Gastrocnemius medialis (tissue), 4 donors: ENCODE results near the gene MED14. TPM values are rescaled to one million over a fixed set of nuclear protein-coding genes. Genes with fewer than 3 reads are reported as not detected.

Experiments
- ATAC-seq, 2 donors: fragments of 150-250 bp; one replicate each; pipeline ENCODE4 v1.9.1; 2016
- DNase-seq, 2 donors: peaks; one replicate each; pipeline ENCODE4 v3.0.0-alpha.2; 2019
- H3K27ac ChIP-seq, 4 donors: fragments of 200-600 bp; sonication (generic); 1 replicate in 1 of 4; 2 replicates in 3 of 4; pipeline ENCODE4 v1.5.1; 2016 to 2018; ENCODE audit warnings: mild to moderate bottlenecking in 2 of 4, moderate library complexity in 1 of 4
- H3K27me3 ChIP-seq, 3 donors: fragments of 200-600 bp; sonication (generic) in 2 of 3; 1 replicate in 1 of 3; 2 replicates in 2 of 3; pipeline versions ENCODE4 v1.5.1 to v1.6.0; 2016 to 2019; ENCODE audit warnings: mild to moderate bottlenecking in 1 of 3, moderate library complexity in 1 of 3
- H3K36me3 ChIP-seq, 2 donors: fragments of 200-600 bp; sonication (generic) in 1 of 2; one replicate each; pipeline ENCODE4 v1.5.1; 2017 to 2018
- H3K4me1 ChIP-seq, 2 donors: fragments of 200-600 bp; sonication (generic) in 1 of 2; one replicate each; pipeline ENCODE4 v1.5.1; 2016 to 2017; ENCODE audit warnings: mild to moderate bottlenecking in 2 of 2
- H3K4me3 ChIP-seq, 4 donors: fragments of 200-600 bp; sonication (generic) in 3 of 4; 1 replicate in 1 of 4; 2 replicates in 3 of 4; pipeline ENCODE4 v1.5.1; 2016 to 2019; ENCODE audit warnings: mild to moderate bottlenecking in 2 of 4
- H3K9me3 ChIP-seq, 3 donors: fragments of 200-600 bp; sonication (generic) in 2 of 3; 1 replicate in 1 of 3; 2 replicates in 2 of 3; pipeline ENCODE4 v1.5.1; 2016 to 2019
- CTCF ChIP-seq, 5 experiments: fragments of 450-650 bp in 3 of 5; fragments of 200-600 bp in 2 of 5; sonication (generic) in 2 of 5; IDR thresholded peaks in 4 of 5; conservative IDR thresholded peaks in 1 of 5; 1 replicate in 4 of 5; 2 replicates in 1 of 5; pipeline ENCODE4 v1.5.1; 2016 to 2019; ENCODE audit warnings: antibody characterized with exemption in 5 of 5, mild to moderate bottlenecking in 3 of 5, moderate library complexity in 3 of 5
- POLR2A ChIP-seq, 2 donors: fragments of 450-650 bp; IDR thresholded peaks; one replicate each; pipeline ENCODE4 v1.6.1; 2017; ENCODE audit warnings: antibody characterized with exemption in 2 of 2, mild to moderate bottlenecking in 2 of 2, moderate library complexity in 2 of 2
- in situ Hi-C, 4 donors: fragments of 200-750 bp; cut with MboI; loops; one replicate each; pipeline versions ENCODE4 v1.15.0 to v1.8.0; 2017; ENCODE audit warnings: low sequenced_read_pairs in 4 of 4
- intact Hi-C: fragments of 100-400 bp; cut with DNase I; formaldehyde crosslinking; loops from one replicate; pipeline ENCODE4 v1.15.1; 2023; ENCODE audit warnings: low total_unique reads
- total RNA-seq, 4 donors: library from RNA; depleted of rRNA; stranded (reverse); fragments of >200 nt; gene quantifications; one replicate each; pipeline versions ENCODE4 v1.1.0 to v1.2.3, GENCODE V29; 2016

The MED14 gene
- total RNA-seq, 4 donors from 2014 or later = 19.8 to 27.0 (median 24.0) TPM

GRCh38 chrX:40719218-40719617 lies 16.1 kb downstream of the MED14 start:
- no peak for DNase-seq
- no peak for ATAC-seq
- Histone ChIP-seq H3K4me3 (no peak overlapping the region), H3K4me1 (peaks cover 16 to 23% of the 10 kb centered on the region in 2 donors), H3K9me3 (no peaks in the 10 kb centered on the region), H3K27me3 (no peaks in the 10 kb centered on the region), H3K36me3 (no peaks in the 10 kb centered on the region), H3K27ac (peak overlapping the region in 3 of 4 donors; percentile 33 to 98 (median 53))
- TF ChIP-seq CTCF (IDR thresholded peaks at IDR 0.05 in 4 of 5, conservative IDR thresholded peaks at IDR 0.05 in 1 of 5) (no peak), POLR2A (IDR thresholded peaks at IDR 0.05) (no peak)
- intact Hi-C loops (no loop called here), in situ Hi-C loops (no loop called here)

- no peak for ATAC-seq
- no peak overlapping the region for H3K4me3 ChIP-seq
- H3K36me3 ChIP-seq = peaks cover 0 to 20% of the 10 kb centered on the region in 2 donors
- peaks cover 14 to 17% of the 10 kb centered on the region in 2 donors for H3K4me1 ChIP-seq
- intact Hi-C loops (no loop called here), in situ Hi-C loops (no loop called here)
- DNase-seq = no peak
- no peaks in the 10 kb centered on the region for H3K27me3 ChIP-seq
- no peak for TF ChIP-seq CTCF (IDR thresholded peaks at IDR 0.05 in 4 of 5, conservative IDR thresholded peaks at IDR 0.05 in 1 of 5)
- no peaks in the 10 kb centered on the region for H3K9me3 ChIP-seq
- peak overlapping the region in 1 of 4 donors; percentile 25 for H3K27ac ChIP-seq
These were observed 25.9 kb downstream of the MED14 start for GRCh38 chrX:40709395-40709794.

- intact Hi-C loops = no loop called here
- in situ Hi-C loops = no loop called here
- peaks cover 13 to 16% of the 10 kb centered on the region in 2 donors for H3K4me1 ChIP-seq
- H3K4me3 ChIP-seq = no peak overlapping the region
- TF ChIP-seq CTCF (IDR thresholded peaks at IDR 0.05 in 4 of 5, conservative IDR thresholded peaks at IDR 0.05 in 1 of 5) = no peak
- TF ChIP-seq POLR2A (IDR thresholded peaks at IDR 0.05) = no peak
- peaks cover 0 to 12% of the 10 kb centered on the region in 2 donors for H3K36me3 ChIP-seq
- ATAC-seq (peak; percentile 88 to 95), DNase-seq (peak; percentile 7 to 27)
- H3K9me3 ChIP-seq = no peaks in the 10 kb centered on the region
- H3K27me3 ChIP-seq = no peaks in the 10 kb centered on the region
- H3K27ac ChIP-seq = peak overlapping the region; percentile 62 to 82 (median 74)
These were observed 29.6 kb downstream of the MED14 start for GRCh38 chrX:40705658-40706312.

- Histone ChIP-seq H3K4me1 (peaks cover 9 to 10% of the 10 kb centered on the region in 2 donors), H3K36me3 (peaks cover 0 to 9% of the 10 kb centered on the region in 2 donors), H3K9me3 (no peaks in the 10 kb centered on the region), H3K4me3 (no peak overlapping the region), H3K27ac (peak overlapping the region; percentile 40 to 64 (median 56)), H3K27me3 (no peaks in the 10 kb centered on the region)
- in situ Hi-C loops (no loop called here), intact Hi-C loops (no loop called here)
- DNase-seq (no peak), ATAC-seq (peak in 1 of 2 donors; percentile 68)
- TF ChIP-seq CTCF (IDR thresholded peaks at IDR 0.05 in 4 of 5, conservative IDR thresholded peaks at IDR 0.05 in 1 of 5) = no peak
- TF ChIP-seq POLR2A (IDR thresholded peaks at IDR 0.05) = no peak
These were observed 34.6 kb downstream of the MED14 start for GRCh38 chrX:40700640-40701342.
